ENCODE measurements around the gene HES2.

- TF ChIP-seq CTCF (IDR thresholded peaks at IDR 0.05) (no peak), POLR2A (IDR thresholded peaks at IDR 0.05) (no peak)
Measured at GRCh38 chr1:6425658-6426057, 5.9 kb upstream of the HES2 start.
